Fibroblast of lung (primary cell): ENCODE data around the gene PRTN3. TPM values are rescaled to one million over a fixed set of nuclear protein-coding genes. Genes with fewer than 3 reads are reported as not detected.

Experiments
- DNase-seq, 2 donors: peaks; one replicate each; pipeline versions ENCODE4 v3.0.0 to v3.0.0-alpha.2; 2010; ENCODE audit warnings: low read depth in 2 of 2
- H2AFZ ChIP-seq: 2 replicates; pipeline ENCODE4 v1.5.1; 2012; ENCODE audit warnings: low read length, control low read depth, inconsistent platforms
- H3K27ac ChIP-seq: 2 replicates; pipeline ENCODE4 v1.5.1; 2011; ENCODE audit warnings: low read length, control low read depth; ENCODE audit not compliant: insufficient read depth
- H3K27me3 ChIP-seq: 2 replicates; pipeline ENCODE4 v1.5.1; 2011; ENCODE audit warnings: mild to moderate bottlenecking, low read length; ENCODE audit not compliant: control insufficient read depth, insufficient read depth
- H3K36me3 ChIP-seq: 2 replicates; pipeline ENCODE4 v1.5.1; 2011; ENCODE audit warnings: low read length; ENCODE audit not compliant: control insufficient read depth, insufficient read depth
- H3K4me1 ChIP-seq: 2 replicates; pipeline ENCODE4 v1.5.1; 2011; ENCODE audit warnings: low read length; ENCODE audit not compliant: control insufficient read depth, insufficient read depth; ENCODE audit errors: extremely low read depth
- H3K4me2 ChIP-seq: 2 replicates; pipeline ENCODE4 v1.5.1; 2011; ENCODE audit warnings: low read length, control low read depth; ENCODE audit not compliant: insufficient read depth; ENCODE audit errors: extremely low read depth
- H3K4me3 ChIP-seq, 4 experiments: fragments of 200-600 bp in 1 of 4; sonication (generic) in 1 of 4; replicated peaks in 1 of 4; 2 replicates each; pipeline ENCODE4 v1.5.1; 2011 to 2016; ENCODE audit warnings: low read length in 4 of 4, low read depth in 3 of 4, mild to moderate bottlenecking in 3 of 4, control low read depth in 2 of 4, inconsistent platforms in 1 of 4, mixed read lengths in 1 of 4; ENCODE audit not compliant: insufficient read depth in 1 of 4; ENCODE audit errors: control extremely low read depth in 1 of 4
- H3K79me2 ChIP-seq: 2 replicates; pipeline ENCODE4 v1.5.1; 2012; ENCODE audit warnings: mild to moderate bottlenecking, low read length, inconsistent platforms; ENCODE audit not compliant: control insufficient read depth, insufficient read depth
- H3K9ac ChIP-seq: 2 replicates; pipeline ENCODE4 v1.5.1; 2011; ENCODE audit warnings: mild to moderate bottlenecking, low read length, control low read depth; ENCODE audit not compliant: insufficient read depth
- H3K9me3 ChIP-seq: 2 replicates; pipeline ENCODE4 v1.5.1; 2012; ENCODE audit warnings: low read depth, low read length; ENCODE audit not compliant: control insufficient read depth, insufficient read depth
- H4K20me1 ChIP-seq: 2 replicates; pipeline ENCODE4 v1.5.1; 2011; ENCODE audit warnings: low read length; ENCODE audit not compliant: control insufficient read depth, insufficient read depth; ENCODE audit errors: extremely low read depth
- EZH2 ChIP-seq: IDR thresholded peaks from 2 replicates; pipeline ENCODE4 v1.5.1; 2012; ENCODE audit warnings: low read length, control low read depth, mild to moderate bottlenecking; ENCODE audit errors: missing control alignments
- polyA plus RNA-seq, 2 donors: library from polyadenylated mRNA; depleted of rRNA in 1 of 2; stranded (reverse) in 1 of 2; unstranded in 1 of 2; fragments of >200 nt; gene quantifications; 2 replicates each; pipeline ENCODE4 v1.2.1, GENCODE V29; 2011 to 2012; ENCODE audit warnings: missing spikeins in 1 of 2
- total RNA-seq: library from RNA; depleted of rRNA; stranded (reverse); fragments of >200 nt; gene quantifications from 2 replicates; pipeline ENCODE4 v1.2.1, GENCODE V29; 2014
- TF ChIP-seq, protein P1 (sequence below), 2 donors: IDR thresholded peaks in 1 of 2; conservative IDR thresholded peaks in 1 of 2; 1 replicate in 1 of 2; 2 replicates in 1 of 2; pipeline ENCODE4 v1.5.1; 2011 to 2012; ENCODE audit warnings: low read length in 2 of 2, control low read depth in 1 of 2, inconsistent platforms in 1 of 2, low read depth in 1 of 2, mild to moderate bottlenecking in 1 of 2

The PRTN3 gene
- total and polyA plus RNA-seq, 2 donors (not counting 1 experiment from before 2014, with no cell fraction given) = not detected

DNA sequence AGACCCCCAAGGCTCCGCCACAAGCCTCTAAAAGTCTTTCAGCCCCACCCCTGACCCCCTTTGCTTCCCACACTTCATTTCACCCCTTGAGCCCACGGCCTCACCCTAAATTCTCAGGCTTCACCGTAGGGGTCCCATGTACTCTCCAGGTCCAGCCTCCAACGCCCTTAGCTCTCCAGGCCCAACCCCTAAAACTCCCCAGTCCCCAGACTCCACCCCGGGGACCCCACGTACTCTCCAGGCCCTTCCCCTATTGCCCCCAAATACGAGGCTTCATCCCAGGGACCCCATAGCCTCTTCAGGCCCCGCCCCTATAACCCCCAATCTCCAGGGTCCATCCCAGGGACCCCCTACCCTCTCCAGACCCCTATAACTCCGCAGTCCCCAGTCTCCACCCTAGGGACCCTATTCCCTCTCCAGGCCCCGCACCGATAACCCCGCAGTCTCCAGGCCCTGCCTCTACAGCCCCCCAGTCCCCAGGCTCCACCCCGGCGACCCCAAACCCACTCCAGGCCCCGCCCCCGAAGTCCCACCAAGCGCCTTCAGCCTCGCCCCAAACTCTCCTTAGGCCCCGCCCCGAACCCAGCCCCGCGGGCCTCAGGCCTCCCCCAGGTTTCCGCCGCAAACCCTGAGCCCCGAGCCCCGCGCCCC lies 51.6 kb downstream of the PRTN3 start:
- Histone ChIP-seq H3K27me3 (no peaks in the 10 kb centered on the region), H3K4me2 (peak overlapping the region; percentile 59), H3K9ac (peak overlapping the region; percentile 53), H3K4me3 (peak overlapping the region; percentile 67 to 85 (median 78)), H4K20me1 (no peaks in the 10 kb centered on the region), H3K9me3 (no peaks in the 10 kb centered on the region), H3K27ac (peak overlapping the region; percentile 44), H3K4me1 (no peaks in the 10 kb centered on the region), H2AFZ (no peak overlapping the region), H3K79me2 (peaks cover 14% of the 10 kb centered on the region), H3K36me3 (peaks cover 16% of the 10 kb centered on the region)
- TF ChIP-seq EZH2 = no peak
- TF ChIP-seq, protein P1, sequence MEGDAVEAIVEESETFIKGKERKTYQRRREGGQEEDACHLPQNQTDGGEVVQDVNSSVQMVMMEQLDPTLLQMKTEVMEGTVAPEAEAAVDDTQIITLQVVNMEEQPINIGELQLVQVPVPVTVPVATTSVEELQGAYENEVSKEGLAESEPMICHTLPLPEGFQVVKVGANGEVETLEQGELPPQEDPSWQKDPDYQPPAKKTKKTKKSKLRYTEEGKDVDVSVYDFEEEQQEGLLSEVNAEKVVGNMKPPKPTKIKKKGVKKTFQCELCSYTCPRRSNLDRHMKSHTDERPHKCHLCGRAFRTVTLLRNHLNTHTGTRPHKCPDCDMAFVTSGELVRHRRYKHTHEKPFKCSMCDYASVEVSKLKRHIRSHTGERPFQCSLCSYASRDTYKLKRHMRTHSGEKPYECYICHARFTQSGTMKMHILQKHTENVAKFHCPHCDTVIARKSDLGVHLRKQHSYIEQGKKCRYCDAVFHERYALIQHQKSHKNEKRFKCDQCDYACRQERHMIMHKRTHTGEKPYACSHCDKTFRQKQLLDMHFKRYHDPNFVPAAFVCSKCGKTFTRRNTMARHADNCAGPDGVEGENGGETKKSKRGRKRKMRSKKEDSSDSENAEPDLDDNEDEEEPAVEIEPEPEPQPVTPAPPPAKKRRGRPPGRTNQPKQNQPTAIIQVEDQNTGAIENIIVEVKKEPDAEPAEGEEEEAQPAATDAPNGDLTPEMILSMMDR (conservative IDR thresholded peaks at IDR 0.05 in 1 of 2, IDR thresholded peaks at IDR 0.05 in 1 of 2; ENCODE audit: low read depth in 1 of 2, low read length in 2 of 2) = no peak
- DNase-seq = no peak

DNA sequence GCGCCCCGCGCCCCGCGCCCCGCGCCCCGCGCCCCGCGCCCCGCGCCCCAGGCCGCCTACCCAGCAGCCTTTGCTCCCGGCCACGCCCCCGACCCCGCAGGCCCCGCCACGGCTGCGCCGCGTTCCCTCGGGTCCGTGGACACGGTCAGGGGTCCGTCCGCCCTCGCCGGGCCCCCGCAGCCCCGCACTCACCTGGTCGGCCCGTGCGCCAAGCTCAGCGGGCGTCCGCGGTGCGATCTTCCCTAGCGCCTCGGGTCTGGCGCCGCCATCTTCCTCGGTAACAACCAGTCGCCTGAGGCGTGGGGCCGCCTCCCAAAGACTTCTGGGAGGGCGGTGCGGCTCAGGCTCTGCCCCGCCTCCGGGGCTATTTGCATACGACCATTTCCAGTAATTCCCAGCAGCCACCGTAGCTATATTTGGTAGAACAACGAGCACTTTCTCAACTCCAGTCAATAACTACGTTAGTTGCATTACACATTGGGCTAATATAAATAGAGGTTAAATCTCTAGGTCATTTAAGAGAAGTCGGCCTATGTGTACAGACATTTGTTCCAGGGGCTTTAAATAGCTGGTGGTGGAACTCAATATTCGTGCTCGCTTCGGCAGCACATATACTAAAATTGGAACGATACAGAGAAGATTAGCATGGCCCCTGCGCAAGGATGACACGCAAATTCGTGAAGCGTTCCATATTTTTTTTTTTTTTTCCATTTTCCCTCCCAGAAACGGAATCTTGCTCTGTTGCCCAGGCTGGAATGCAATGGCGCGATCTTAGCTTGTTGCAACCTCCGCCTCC lies 52.3 kb downstream of the PRTN3 start, which contains the start of the genes MED16 and RNU6-9:
Gene MED16, minus strand, starts transcription at position 294 of the 796 bp plus-strand sequence. CDS start 2,056 bp downstream, outside the sequence.
Gene RNU6-9, plus strand, starts transcription at position 591 of the 796 bp plus-strand sequence.
- H3K27ac ChIP-seq = peak within 1 kb of the TSS; percentile 97
- H2AFZ ChIP-seq = peak within 1 kb of the TSS; percentile 91
- no peak for TF ChIP-seq EZH2
- TF ChIP-seq, protein P1 (conservative IDR thresholded peaks at IDR 0.05 in 1 of 2, IDR thresholded peaks at IDR 0.05 in 1 of 2; ENCODE audit: low read depth in 1 of 2, low read length in 2 of 2) = no peak
- DNase-seq = peak; percentile 84 to 94
- no peaks in the 10 kb centered on the region for H3K9me3 ChIP-seq
- H3K36me3 ChIP-seq = peaks cover 14% of the 10 kb centered on the region
- peak within 1 kb of the TSS; percentile 67 to 85 (median 84) for H3K4me3 ChIP-seq
- H3K4me2 ChIP-seq = peak within 1 kb of the TSS; percentile 80
- H3K4me1 ChIP-seq = no peaks in the 10 kb centered on the region
- H3K79me2 ChIP-seq = peaks cover 14% of the 10 kb centered on the region
- H3K9ac ChIP-seq = peak within 1 kb of the TSS; percentile 93
- H3K27me3 ChIP-seq = no peaks in the 10 kb centered on the region
- no peaks in the 10 kb centered on the region for H4K20me1 ChIP-seq

DNA sequence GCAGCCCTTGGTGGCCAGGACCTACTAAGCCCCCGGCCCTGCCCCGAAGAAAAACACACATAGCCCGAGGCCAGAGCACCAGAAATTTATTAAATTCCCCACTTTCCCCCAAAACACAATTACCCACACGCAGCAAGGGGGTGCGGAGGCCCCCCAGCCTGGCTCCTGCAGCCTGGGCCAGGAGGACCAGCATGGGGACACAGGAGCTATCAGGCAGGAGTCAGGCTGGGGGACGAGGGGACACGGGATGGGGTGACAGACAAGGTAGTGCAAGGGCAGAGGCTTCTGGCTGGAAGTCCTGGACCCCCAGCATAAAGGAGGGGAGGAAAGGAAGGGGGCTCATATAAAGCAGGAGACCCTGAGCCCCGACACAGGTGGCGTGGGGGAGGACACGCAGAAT lies 55.6 kb downstream of the PRTN3 start:
- no peak overlapping the region for H3K4me3 ChIP-seq
- H3K79me2 ChIP-seq = peaks cover 6% of the 10 kb centered on the region
- H4K20me1 ChIP-seq = no peaks in the 10 kb centered on the region
- H3K36me3 ChIP-seq = peaks cover 8% of the 10 kb centered on the region
- H3K9ac ChIP-seq = no peak overlapping the region
- H3K4me1 ChIP-seq = no peaks in the 10 kb centered on the region
- no peaks in the 10 kb centered on the region for H3K27me3 ChIP-seq
- H3K4me2 ChIP-seq = no peak overlapping the region
- TF ChIP-seq, protein P1 (conservative IDR thresholded peaks at IDR 0.05 in 1 of 2, IDR thresholded peaks at IDR 0.05 in 1 of 2; ENCODE audit: low read depth in 1 of 2, low read length in 2 of 2) = no peak
- TF ChIP-seq EZH2 = no peak
- no peak for DNase-seq
- no peak overlapping the region for H2AFZ ChIP-seq
- no peak overlapping the region for H3K27ac ChIP-seq
- H3K9me3 ChIP-seq = no peaks in the 10 kb centered on the region
